Measurements from ENCODE around the gene PRKRIP1.

DNA sequence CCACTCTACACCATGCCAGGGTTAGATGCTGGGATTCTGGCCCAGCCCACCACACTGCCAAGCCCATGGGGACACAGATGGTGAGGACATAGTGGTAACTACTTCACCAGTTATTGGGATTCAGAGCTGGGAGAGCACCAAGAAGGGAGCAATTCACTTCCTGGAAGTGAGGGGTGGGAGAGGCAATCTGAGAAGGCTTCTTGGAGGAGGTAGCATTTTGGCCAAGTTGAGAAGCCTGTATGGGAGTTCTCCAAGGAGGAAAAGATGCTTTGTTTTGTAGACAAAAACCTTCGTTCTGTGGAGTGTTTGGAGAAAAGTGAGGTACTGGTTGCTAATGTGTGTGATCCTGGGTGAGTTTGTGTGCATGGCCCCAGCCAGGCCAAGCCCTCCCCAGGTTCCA lies 3.8 kb upstream of the PRKRIP1 start:
- TF ChIP-seq CTCF (IDR thresholded peaks at IDR 0.05; ENCODE audit: low read depth, low read length, missing input control) (no peak), ZBTB33 (IDR thresholded peaks at IDR 0.05) (no peak), RXRA (IDR thresholded peaks at IDR 0.05) (no peak), TAF1 (conservative IDR thresholded peaks at IDR 0.05) (no peak), YY1 (IDR thresholded peaks at IDR 0.05) (no peak), MAX (IDR thresholded peaks at IDR 0.05) (no peak), SP1 (IDR thresholded peaks at IDR 0.05) (no peak), HNF4G (IDR thresholded peaks at IDR 0.05) (no peak)

Measured in liver (tissue), 3 donors.